HEK293 (cell line): Measurements from ENCODE around the gene RHOV.

Experiments
- HIC1 ChIP-seq: fragments of 450-650 bp; formaldehyde crosslinking; IDR thresholded peaks from 2 replicates; pipeline ENCODE4 v1.5.1; 2016; ENCODE audit warnings: missing biosample characterization, missing genetic modification characterization
- KLF16 ChIP-seq: fragments of 450-650 bp; formaldehyde crosslinking; IDR thresholded peaks from 2 replicates; pipeline ENCODE4 v1.5.1; 2017; ENCODE audit warnings: missing biosample characterization, missing genetic modification characterization
- MZF1 ChIP-seq: fragments of 450-650 bp; formaldehyde crosslinking; IDR thresholded peaks from 2 replicates; pipeline ENCODE4 v1.5.1; 2017; ENCODE audit warnings: missing biosample characterization, missing genetic modification characterization, borderline replicate concordance
- PBX3 ChIP-seq: sonication (generic); formaldehyde crosslinking; IDR thresholded peaks from 2 replicates; pipeline ENCODE4 v1.8.1; 2022; ENCODE audit warnings: mild to moderate bottlenecking, moderate library complexity, missing genetic modification reagents
- PRDM2 ChIP-seq: fragments of 450-650 bp; formaldehyde crosslinking; IDR thresholded peaks from 2 replicates; pipeline ENCODE4 v1.5.1; 2016; ENCODE audit warnings: missing biosample characterization, missing genetic modification characterization, borderline replicate concordance
- SP2 ChIP-seq: fragments of 450-650 bp; formaldehyde crosslinking; IDR thresholded peaks from 2 replicates; pipeline ENCODE4 v1.5.1; 2016; ENCODE audit warnings: missing biosample characterization, missing genetic modification characterization
- ZBTB26 ChIP-seq: fragments of 450-650 bp; formaldehyde crosslinking; optimal IDR thresholded peaks from 2 replicates; pipeline ENCODE3; 2016; ENCODE audit warnings: missing biosample characterization, mild to moderate bottlenecking, missing genetic modification characterization
- ZBTB48 ChIP-seq: fragments of 450-650 bp; formaldehyde crosslinking; IDR thresholded peaks from 2 replicates; pipeline ENCODE4 v1.5.1; 2016; ENCODE audit warnings: missing biosample characterization, missing genetic modification characterization
- ZEB2 ChIP-seq: fragments of 450-650 bp; formaldehyde crosslinking; IDR thresholded peaks from 2 replicates; pipeline ENCODE4 v1.5.1; 2016; ENCODE audit warnings: missing biosample characterization, missing genetic modification characterization
- ZFP3 ChIP-seq: fragments of 450-650 bp; formaldehyde crosslinking; IDR thresholded peaks from 2 replicates; pipeline ENCODE4 v1.5.1; 2016; ENCODE audit warnings: low read depth, missing biosample characterization, missing genetic modification characterization
- ZNF112 ChIP-seq: fragments of 450-650 bp; formaldehyde crosslinking; IDR thresholded peaks from 2 replicates; pipeline ENCODE4 v1.5.0; 2017; ENCODE audit warnings: missing biosample characterization, missing genetic modification characterization
- ZNF157 ChIP-seq: fragments of 450-650 bp; formaldehyde crosslinking; IDR thresholded peaks from 2 replicates; pipeline ENCODE4 v1.5.1; 2016; ENCODE audit warnings: missing biosample characterization, missing genetic modification characterization
- ZNF335 ChIP-seq: fragments of 450-650 bp; formaldehyde crosslinking; conservative IDR thresholded peaks from 2 replicates; pipeline ENCODE4 v1.5.1; 2016; ENCODE audit warnings: missing biosample characterization, missing genetic modification characterization
- ZNF354C ChIP-seq: fragments of 450-650 bp; formaldehyde crosslinking; IDR thresholded peaks from 2 replicates; pipeline ENCODE4 v1.5.1; 2016; ENCODE audit warnings: missing biosample characterization, missing genetic modification characterization, low read depth, borderline replicate concordance
- ZNF416 ChIP-seq: fragments of 450-650 bp; formaldehyde crosslinking; IDR thresholded peaks from 2 replicates; pipeline ENCODE4 v1.5.1; 2016; ENCODE audit warnings: missing biosample characterization, missing genetic modification characterization
- ZNF514 ChIP-seq: fragments of 450-650 bp; formaldehyde crosslinking; IDR thresholded peaks from 2 replicates; pipeline ENCODE4 v1.5.1; 2016; ENCODE audit warnings: missing biosample characterization, missing genetic modification characterization
- ZNF610 ChIP-seq: fragments of 450-650 bp; formaldehyde crosslinking; IDR thresholded peaks from 2 replicates; pipeline ENCODE4 v1.5.1; 2016; ENCODE audit warnings: missing biosample characterization, missing genetic modification characterization, borderline replicate concordance
- ZNF639 ChIP-seq: fragments of 450-650 bp; formaldehyde crosslinking; IDR thresholded peaks from 2 replicates; pipeline ENCODE4 v1.5.1; 2016; ENCODE audit warnings: missing biosample characterization, missing genetic modification characterization
- ZNF654 ChIP-seq: fragments of 450-650 bp; formaldehyde crosslinking; IDR thresholded peaks from 2 replicates; pipeline ENCODE4 v1.5.1; 2016; ENCODE audit warnings: low read depth, missing biosample characterization, missing genetic modification characterization
- ZNF692 ChIP-seq: fragments of 450-650 bp; formaldehyde crosslinking; IDR thresholded peaks from 2 replicates; pipeline ENCODE4 v1.5.1; 2016; ENCODE audit warnings: missing biosample characterization, missing genetic modification characterization
- ZNF785 ChIP-seq: fragments of 450-650 bp; formaldehyde crosslinking; IDR thresholded peaks from 2 replicates; pipeline ENCODE4 v1.5.1; 2016; ENCODE audit warnings: missing biosample characterization, missing genetic modification characterization
- ZSCAN30 ChIP-seq: fragments of 450-650 bp; IDR thresholded peaks from 2 replicates; pipeline ENCODE4 v1.5.1; 2018; ENCODE audit warnings: missing biosample characterization, mild to moderate bottlenecking, missing genetic modification characterization, moderate library complexity
- ZXDB ChIP-seq: fragments of 450-650 bp; formaldehyde crosslinking; IDR thresholded peaks from 2 replicates; pipeline ENCODE4 v1.5.1; 2016; ENCODE audit warnings: missing biosample characterization, missing genetic modification characterization

The RHOV gene

GRCh38 chr15:40873694-40874561 is at the start of gene RHOV (continued):
- TF ChIP-seq ZXDB (tag by site-specific recombination) (peak; percentile 64; the same call in 1 of the 2 replicates), ZBTB26 (peak; percentile 91), ZNF785 (tag by site-specific recombination) (no peak), ZEB2 (tag by site-specific recombination) (peak; percentile 66), ZNF112 (tag by site-specific recombination) (no peak), MZF1 (tag by site-specific recombination) (peak; percentile 91), ZNF354C (tag by site-specific recombination) (no peak), ZNF654 (tag by site-specific recombination) (no peak), ZNF416 (tag by site-specific recombination) (no peak), SP2 (tag by site-specific recombination) (peak; percentile 36; the same call in 1 of the 2 replicates), PBX3 (CRISPR knock-in tag) (no peak), ZNF610 (tag by site-specific recombination) (0 out of 2 replicates have a peak, but pooled peaks have one; percentile 36), ZNF639 (no peak), PRDM2 (no peak), ZFP3 (tag by site-specific recombination) (no peak), ZNF692 (0 out of 2 replicates have a peak, but pooled peaks have one; percentile 10), ZNF157 (no peak), KLF16 (tag by site-specific recombination) (no peak), ZSCAN30 (0 out of 2 replicates have a peak, but pooled peaks have one; percentile 32), ZBTB48 (tag by site-specific recombination) (peak; percentile 41; the same call in 1 of the 2 replicates), ZNF514 (tag by site-specific recombination) (no peak), HIC1 (tag by site-specific recombination) (peak; percentile 68; the same call in 1 of the 2 replicates), ZNF335 (tag by site-specific recombination) (peak; percentile 62)
